Stimulated activated CD4-positive, alpha-beta T cell treated with anti-CD3 and anti-CD28 coated beads, Interleukin-1b, Interleukin-23, amount 100 ng/mL, for 24 hours (primary cell): ENCODE measurements around the gene ATP6V1F.
A peak's percentile ranks its signal among the peaks of the same experiment; 100 is the strongest.

ENCODE experiments used
- DNase-seq, 4 experiments: peaks; one replicate each; pipeline ENCODE4 v3.0.0-alpha.2; 2020; ENCODE audit warnings: low read depth in 4 of 4, low spot score in 1 of 4

Gene ATP6V1F

GRCh38 chr7:128881458-128882125, 18.9 kb downstream of the ATP6V1F start:
- DNase-seq, result no peak

DNA sequence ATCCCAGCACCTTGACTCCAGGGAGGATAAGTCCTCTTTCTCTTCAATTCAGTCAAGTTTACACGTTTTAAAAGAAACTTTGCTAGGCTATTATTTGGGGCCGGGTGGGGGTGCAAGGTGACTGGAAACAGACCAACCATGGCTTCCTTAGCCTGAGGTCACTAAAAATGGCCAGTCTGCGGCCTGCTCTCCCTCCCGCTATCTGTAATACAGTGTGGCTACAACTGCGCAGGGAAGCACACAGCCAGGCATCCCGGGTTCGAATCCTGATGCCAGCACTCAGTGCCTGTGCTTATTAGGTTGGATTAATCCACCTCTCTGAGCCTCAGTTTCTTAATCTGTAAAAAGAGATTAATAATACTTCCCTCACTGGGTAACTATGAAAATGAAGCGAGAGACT, 19.5 kb downstream of the ATP6V1F start:
- DNase-seq, result no peak

- DNase-seq, result peak; percentile 73 to 89 (median 84)
Observed at GRCh38 chr7:128883622-128884448, 21.2 kb downstream of the ATP6V1F start.

GRCh38 chr7:128884561-128885369, 22.1 kb downstream of the ATP6V1F start:
- no peak for DNase-seq

- no peak for DNase-seq
Observed at GRCh38 chr7:128885370-128886187, 22.9 kb downstream of the ATP6V1F start.

DNA sequence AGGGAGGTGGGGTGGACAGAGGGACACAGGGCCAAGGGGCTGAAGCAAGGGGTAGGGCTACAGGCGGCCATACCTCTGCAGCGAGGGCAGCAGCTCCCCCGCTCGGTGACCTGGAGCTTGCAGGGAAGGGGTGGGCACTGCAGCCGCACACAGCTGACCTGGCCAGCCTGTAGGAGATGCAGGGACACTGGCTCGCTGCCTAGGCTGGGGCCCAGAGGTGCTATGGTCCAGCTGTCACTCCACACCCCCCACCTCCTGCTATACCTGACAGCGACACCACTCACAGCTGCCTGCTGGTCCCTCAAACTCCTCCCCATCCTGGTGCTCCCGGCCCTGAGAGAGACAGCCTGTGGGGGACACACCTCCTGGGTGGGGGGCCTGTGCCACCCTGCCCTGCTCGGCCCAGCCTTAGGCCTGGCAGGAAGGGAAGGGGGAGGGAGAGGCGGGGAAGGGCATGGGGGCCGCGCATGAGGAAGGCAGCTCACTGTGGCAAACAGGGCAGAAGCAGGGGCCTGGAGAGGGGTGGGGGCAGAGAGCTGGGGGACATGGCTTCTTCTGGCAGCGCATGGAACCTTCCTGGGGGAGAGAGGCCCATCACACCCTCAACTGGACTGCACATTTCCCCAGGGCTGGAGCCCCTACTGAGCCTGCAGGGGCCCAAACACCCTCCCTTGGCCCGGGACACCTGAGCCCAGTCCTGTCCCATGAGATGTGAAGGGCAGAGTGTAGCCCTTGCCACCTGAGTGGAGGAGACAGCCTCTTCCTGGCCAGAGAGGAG, 23.9 kb downstream of the ATP6V1F start:
- no peak for DNase-seq

DNA sequence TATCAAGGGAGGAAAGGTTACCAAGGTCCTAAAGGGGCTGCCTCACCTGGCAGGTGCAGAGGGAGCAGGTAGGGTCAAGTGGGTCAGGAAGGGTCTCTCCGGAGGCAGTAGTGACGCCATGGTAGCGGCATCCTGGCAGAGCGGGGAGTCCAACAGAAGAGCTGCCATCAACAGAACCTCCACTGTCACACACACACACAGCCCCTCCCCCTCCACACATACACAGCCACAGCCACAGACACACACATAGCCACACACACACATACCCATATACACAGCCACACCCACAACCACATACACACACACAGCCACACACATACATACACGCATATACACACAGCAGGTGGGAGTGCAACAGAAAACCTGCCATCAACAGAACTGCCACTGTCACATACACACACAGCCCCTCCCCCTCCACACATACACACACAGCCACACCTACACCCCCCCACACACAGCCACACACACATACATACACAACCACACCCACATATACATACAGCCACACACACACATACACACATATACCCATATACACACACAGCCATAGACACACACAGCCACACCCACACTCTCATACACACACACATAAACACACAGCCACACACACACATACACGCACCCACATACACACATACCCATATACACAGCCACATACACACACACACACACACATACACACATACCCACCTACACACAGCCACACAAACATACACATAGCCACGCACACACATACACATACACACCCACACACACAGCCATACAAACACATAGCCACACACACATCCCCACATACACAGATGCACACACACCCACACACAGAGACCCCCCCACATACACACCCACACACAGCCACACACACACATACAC, 24.7 kb downstream of the ATP6V1F start:
- no peak for DNase-seq

DNA sequence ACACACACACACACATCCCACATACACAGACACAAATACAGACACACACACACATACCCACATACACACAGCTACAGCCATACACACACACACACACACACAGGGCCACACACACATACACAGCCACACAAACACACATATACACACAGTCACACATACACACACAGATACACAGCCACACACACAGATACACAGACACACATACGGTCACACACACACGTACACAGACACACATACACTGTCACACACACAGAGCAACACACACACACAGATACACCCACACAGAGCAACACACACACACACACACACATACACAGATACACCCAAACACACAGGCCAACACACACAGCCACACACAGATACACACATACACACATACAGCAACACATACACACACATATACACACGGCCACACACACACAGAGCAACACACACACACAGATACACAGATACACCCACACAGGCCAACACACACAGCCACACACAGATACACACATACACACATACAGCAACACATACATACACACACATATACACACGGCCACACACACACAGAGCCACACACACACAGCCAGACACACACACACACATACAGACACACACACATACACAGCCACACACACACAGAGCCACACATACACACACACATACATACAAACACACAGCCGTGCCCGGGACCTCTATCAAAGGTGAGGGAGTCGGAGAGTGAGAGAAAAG, 25.5 kb downstream of the ATP6V1F start:
- no peak for DNase-seq

DNA sequence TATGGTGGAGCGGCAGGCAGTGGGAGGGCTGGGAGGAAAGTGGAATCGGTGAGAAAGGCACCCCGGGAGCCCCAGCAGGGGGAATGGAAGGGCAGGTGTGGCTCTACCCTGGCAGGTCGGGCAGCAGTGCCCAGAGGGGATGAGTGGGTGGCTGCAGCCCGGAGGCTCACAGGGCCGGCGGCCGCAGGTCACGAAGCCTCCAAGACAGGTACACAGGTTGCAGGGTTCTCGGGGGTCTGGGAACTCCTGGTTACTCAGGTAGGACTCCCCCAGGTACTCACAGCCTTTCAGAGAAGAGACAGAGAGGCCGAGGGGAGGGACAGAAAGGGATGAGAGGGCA, 26.1 kb downstream of the ATP6V1F start:
- DNase-seq, result no peak

DNA sequence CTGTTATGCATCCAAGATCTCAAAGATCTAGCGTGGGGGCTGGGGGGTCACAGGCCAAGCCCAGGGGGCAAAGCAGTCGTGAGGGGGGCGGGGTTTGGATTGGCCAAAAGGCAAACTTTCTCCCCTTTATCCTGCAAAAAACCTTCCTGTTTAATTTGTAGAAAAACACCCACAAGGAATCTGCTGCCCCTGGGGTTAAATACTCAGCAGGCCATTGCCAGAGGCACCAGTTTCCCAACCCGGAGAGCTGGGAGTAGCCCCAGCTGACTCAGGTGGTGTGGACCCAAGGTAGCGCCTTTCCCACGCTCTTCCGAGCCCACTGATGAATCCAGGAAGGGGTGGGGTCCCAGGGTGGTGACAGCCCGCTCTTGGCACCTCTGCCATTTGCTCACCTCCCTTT, 26.5 kb downstream of the ATP6V1F start:
- DNase-seq, result no peak

DNA sequence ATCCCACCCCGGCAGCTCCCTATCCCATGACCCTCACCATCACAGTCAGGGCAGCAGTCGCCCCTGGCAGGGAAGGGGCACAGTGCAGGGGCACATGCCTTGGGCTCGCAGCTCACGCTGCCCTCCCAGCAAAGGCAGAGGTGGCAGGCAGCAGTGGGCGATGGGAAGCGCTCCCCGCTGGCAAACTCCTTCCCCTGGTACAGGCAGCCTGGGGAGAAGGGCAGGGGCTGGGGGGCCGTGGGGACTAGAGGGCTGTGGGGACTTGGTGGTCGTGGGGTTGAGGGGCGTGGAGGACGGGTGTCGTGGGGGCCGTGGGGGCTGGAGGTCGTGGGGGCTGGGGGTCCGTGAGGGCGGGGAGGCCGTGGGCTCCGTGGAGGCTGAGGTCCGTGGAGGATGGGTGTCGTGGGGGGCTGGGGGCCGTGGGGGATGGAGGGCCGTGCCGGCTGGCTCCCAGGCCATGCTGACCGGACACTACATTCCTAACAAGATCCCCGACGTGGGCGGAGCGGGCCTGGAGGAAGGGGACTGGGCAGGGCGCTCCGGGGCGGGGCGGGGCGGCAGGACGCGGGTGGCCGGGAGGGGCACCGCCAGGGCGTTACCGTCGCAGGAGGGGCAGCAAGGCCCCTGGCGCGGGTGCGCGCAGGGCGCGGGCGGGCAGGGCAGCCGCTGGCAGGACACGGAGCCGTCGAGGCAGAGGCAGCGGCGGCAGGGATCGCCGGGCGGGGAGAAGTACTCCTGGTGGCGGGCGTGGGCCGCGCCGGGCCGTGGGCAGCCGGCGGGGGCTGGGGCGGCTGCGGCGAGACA, 27.9 kb downstream of the ATP6V1F start:
- DNase-seq, result no peak

GRCh38 chr7:128891110-128891941, 28.7 kb downstream of the ATP6V1F start:
- no peak for DNase-seq

GRCh38 chr7:128891942-128892269, 29.2 kb downstream of the ATP6V1F start:
- DNase-seq, result no peak

- DNase-seq, result no peak
Observed at GRCh38 chr7:128892521-128893250, 30.0 kb downstream of the ATP6V1F start.

DNA sequence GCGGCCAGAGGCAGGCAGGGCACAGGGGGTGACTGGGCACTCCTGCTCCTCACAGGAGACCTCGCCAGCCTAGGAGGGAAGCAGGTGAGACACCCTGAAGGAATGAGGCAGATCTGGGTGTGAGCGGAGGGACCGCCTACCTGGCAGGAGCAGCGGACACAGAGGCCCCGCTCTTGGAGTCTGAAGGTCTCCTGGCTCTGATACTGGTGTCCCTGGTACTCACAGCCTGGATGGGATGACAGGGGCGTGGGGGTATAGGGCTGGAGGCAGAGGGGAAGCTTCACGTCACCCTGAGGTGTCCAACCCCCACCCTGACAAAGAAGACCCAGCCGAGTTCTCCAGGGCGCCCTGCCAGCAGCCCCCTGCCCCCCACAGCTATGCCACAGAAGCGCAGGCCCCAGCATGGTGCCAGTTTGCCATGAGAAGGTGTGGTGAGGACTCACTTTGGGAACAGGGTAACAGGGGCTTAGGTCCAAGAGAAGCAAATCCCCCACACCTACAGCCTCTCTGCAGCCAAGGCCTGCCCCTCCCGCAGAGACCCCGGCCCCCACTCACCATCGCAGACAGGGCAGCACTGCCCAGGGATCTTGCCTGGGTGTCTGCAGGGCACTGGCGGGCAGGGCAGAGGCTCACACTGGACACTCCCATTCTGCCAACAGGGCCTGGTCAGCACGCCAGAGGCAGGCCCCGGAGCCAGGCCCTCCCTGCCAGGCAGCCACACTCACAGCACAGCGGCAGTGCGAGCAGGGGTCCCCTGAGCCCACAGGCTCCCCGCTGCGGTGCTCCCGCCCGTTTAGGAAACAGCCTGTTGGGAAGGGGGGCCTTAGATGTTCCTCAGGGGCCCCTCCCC, 30.8 kb downstream of the ATP6V1F start:
- no peak for DNase-seq

DNA sequence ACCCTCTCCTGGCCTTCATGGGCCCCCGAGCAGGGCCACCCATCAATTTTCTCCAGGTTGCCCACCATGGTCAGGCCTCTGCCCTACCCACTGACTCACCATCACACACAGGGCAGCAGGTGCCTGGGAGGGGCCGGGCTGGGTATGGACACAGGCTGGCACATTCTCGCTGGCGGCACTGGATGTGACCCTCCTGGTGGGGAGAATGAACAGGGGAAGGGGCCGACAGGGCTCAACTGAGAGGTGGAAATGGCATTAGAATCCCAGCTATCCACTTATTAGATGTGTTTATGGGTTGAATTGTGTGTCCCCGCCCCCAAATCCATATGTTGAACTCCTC, 31.4 kb downstream of the ATP6V1F start:
- no peak for DNase-seq
